GM18861 (cell line): Measurements from ENCODE around the gene MSH4.
"Not testable (repeated sequence)": the region's sequence is repeated elsewhere in the genome, so short reads cannot be mapped to it uniquely, and the experiment has no call there.

Experiments used
- ATAC-seq: cut with Tn5 transposase; IDR thresholded peaks from one replicate; pipeline ENCODE4 v1.9.1; 2021; ENCODE audit not compliant: unreplicated experiment

Gene MSH4

GRCh38 chr1:75796376-75797272, at the start of gene MSH4:
Gene MSH4 (plus strand): TSS chr1:75796882. CDS start chr1:75796986, 104 bp downstream.
- no peak for ATAC-seq

GRCh38 chr1:75757210-75757609, 39.5 kb upstream of the MSH4 start:
- not testable (repeated sequence) for ATAC-seq

- not testable (repeated sequence) for ATAC-seq
These were observed 38.1 kb upstream of the MSH4 start for GRCh38 chr1:75758543-75758942.

GRCh38 chr1:75764057-75764655, 32.5 kb upstream of the MSH4 start:
- no peak for ATAC-seq

- no peak for ATAC-seq
These were observed 30.9 kb upstream of the MSH4 start for GRCh38 chr1:75765697-75766355.

GRCh38 chr1:75768016-75768415, 28.7 kb upstream of the MSH4 start:
- no peak for ATAC-seq

GRCh38 chr1:75770761-75771160, 25.9 kb upstream of the MSH4 start:
- ATAC-seq, result no peak

- no peak for ATAC-seq
These were observed 24.7 kb upstream of the MSH4 start for GRCh38 chr1:75771978-75772377.

- not testable (repeated sequence) for ATAC-seq
These were observed 18.9 kb upstream of the MSH4 start for GRCh38 chr1:75777812-75778211.

- not testable (repeated sequence) for ATAC-seq
These were observed 18.0 kb upstream of the MSH4 start for GRCh38 chr1:75778694-75779093.

GRCh38 chr1:75780183-75780582, 16.5 kb upstream of the MSH4 start:
- ATAC-seq, result not testable (repeated sequence)

- ATAC-seq, result not testable (repeated sequence)
These were observed 12.8 kb upstream of the MSH4 start for GRCh38 chr1:75783920-75784319.

GRCh38 chr1:75785320-75785982, 11.2 kb upstream of the MSH4 start:
- ATAC-seq, result peak; percentile 16

- peak; percentile 65 for ATAC-seq
These were observed 10.5 kb upstream of the MSH4 start, which contains the start of gene RABGGTB for GRCh38 chr1:75785983-75786853. Gene RABGGTB (plus strand): TSS chr1:75786256. CDS start chr1:75786272, 16 bp downstream.

GRCh38 chr1:75786901-75787493, 9.7 kb upstream of the MSH4 start:
- ATAC-seq, result no peak

- no peak for ATAC-seq
These were observed 9.2 kb upstream of the MSH4 start for GRCh38 chr1:75787524-75787923.

GRCh38 chr1:75789988-75790387, 6.7 kb upstream of the MSH4 start:
- no peak for ATAC-seq

- no peak for ATAC-seq
These were observed 5.7 kb upstream of the MSH4 start for GRCh38 chr1:75791022-75791421.

- ATAC-seq, result no peak
These were observed 4.6 kb upstream of the MSH4 start for GRCh38 chr1:75792091-75792490.

- no peak for ATAC-seq
These were observed 2.3 kb upstream of the MSH4 start for GRCh38 chr1:75794382-75794781.
